Left colon (tissue), 2 donors: ENCODE measurements around the gene SPRYD7. TPM values are rescaled to one million over a fixed set of nuclear protein-coding genes. Genes with fewer than 3 reads are reported as not detected.

Source experiments
- ATAC-seq: fragments of 200-7000 bp; cut with Tn5 transposase; one replicate; pipeline ENCODE4 v1.9.1; 2020; ENCODE audit warnings: mild to moderate bottlenecking, moderate library complexity
- DNase-seq, 2 donors: peaks; one replicate each; pipeline ENCODE4 v3.0.0-alpha.2; 2020
- intact Hi-C, 2 donors: fragments of 100-400 bp; cut with DNase I in 1 of 2; cut with micrococcal nuclease in 1 of 2; formaldehyde crosslinking; loops; one replicate each; pipeline versions ENCODE4 v1.11.2 to v1.14.0; 2022; cut with DNase I, micrococcal nuclease
- total RNA-seq, 2 donors: library from RNA; stranded (reverse); fragmentation: NEBNext Ultra II Directional; extraction: Animal tissue kit (Norgen Biotek cat#: 25700); gene quantifications; one replicate each; pipeline ENCODE4 v1.2.1, GENCODE V29; 2021
- donor health status: DM: no; HTN: no; CAD: no.
- donor health status: DM: yes; HTN: yes; CAD: no.

The SPRYD7 gene
- total RNA-seq, 2 donors from 2014 or later: 12.9 to 15.1 TPM

DNA sequence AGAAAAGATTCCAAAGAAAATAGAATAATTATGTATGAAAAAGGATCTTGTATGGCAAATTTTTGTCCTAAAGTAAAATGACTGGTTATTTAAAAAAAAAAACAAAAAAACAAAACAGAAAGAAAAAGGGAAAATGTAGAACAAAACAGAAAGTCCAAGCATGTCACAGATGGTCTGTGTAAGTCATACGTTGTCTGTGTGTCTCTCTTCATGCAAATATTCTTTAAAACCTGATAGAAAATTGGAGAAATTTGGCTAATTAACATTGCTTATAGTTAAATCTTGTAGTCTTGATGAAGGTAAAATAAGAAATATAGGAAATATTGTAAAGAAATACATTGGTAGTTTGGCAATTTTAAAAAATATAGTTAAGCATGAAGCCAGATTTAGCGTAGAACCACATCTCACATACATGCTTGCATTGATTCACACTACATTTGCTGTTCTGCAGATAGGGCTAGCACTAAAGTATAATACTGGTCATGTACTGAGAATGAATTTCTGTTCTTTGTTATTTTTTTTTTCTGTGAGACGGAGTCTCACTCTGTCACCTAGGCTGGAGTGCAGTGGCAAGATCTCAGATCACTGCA is 58.4 kb downstream of the SPRYD7 start:
- intact Hi-C loops: no loop called here
- ATAC-seq (no peak), DNase-seq (no peak)

- DNase-seq (no peak), ATAC-seq (no peak)
- intact Hi-C loops: no loop called here
Measured at GRCh38 chr13:49874430-49874829, 61.7 kb downstream of the SPRYD7 start.

- ATAC-seq (no peak), DNase-seq (no peak)
- intact Hi-C loops: no loop called here
Measured at GRCh38 chr13:49869519-49869918, 66.6 kb downstream of the SPRYD7 start.

DNA sequence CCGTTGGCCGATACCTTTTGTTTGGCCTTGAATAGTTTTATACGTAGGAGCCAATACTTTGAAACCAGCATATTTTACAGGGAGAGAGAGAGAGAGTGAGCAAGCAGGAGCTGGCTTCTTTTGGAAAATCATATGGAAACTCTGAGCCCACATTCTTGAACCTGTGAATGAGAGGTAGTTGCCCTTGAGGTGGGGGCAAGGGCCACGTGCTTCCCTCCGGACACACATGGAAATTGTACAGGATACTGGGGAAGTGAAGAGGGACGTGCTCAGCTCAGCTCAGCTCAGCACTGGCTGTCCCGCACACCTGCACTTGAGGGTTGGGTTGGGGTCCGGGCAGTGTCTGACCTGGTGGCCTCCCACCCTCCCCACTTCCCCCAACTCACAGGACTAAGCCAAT is 68.3 kb downstream of the SPRYD7 start:
- intact Hi-C loops: no loop called here
- ATAC-seq (no peak), DNase-seq (no peak)

- DNase-seq: no peak
- intact Hi-C loops: no loop called here
- no peak for ATAC-seq
Measured at GRCh38 chr13:49865218-49865617, 70.9 kb downstream of the SPRYD7 start.

GRCh38 chr13:49864509-49864908 is 71.6 kb downstream of the SPRYD7 start:
- intact Hi-C loops: no loop called here

More at GRCh38 chr13:49864509-49864908, 71.6 kb downstream of the SPRYD7 start:
- DNase-seq: no peak
- no peak for ATAC-seq

Other genes starting within 250 kb of the SPRYD7 start
- 10 to 100 TPM; 34.8 to 45.8 TPM for gene EBPL, start 244.9 kb downstream of the SPRYD7 start, total RNA-seq
- 10 to 100 TPM; 26.0 to 29.5 TPM for gene KPNA3, start 143.7 kb downstream of the SPRYD7 start, total RNA-seq
- 10 to 100 TPM; 26.0 to 32.8 TPM for gene TRIM13, start 60.7 kb upstream of the SPRYD7 start, total RNA-seq
- gene KCNRG, start 79.1 kb upstream of the SPRYD7 start, total RNA-seq: under 1 TPM; 0.55 to 0.92 TPM